Activated CD4-positive, alpha-beta T cell treated with anti-CD3 and anti-CD28 coated beads for 36 hours (primary cell): ENCODE results near the gene BTBD17. TPM values are rescaled to one million over a fixed set of nuclear protein-coding genes. Genes with fewer than 3 reads are reported as not detected.

ENCODE experiments used
- ATAC-seq: fragments of 200-7000 bp; cut with Tn5 transposase; one replicate; pipeline ENCODE4 v1.10.0; 2021; ENCODE audit warnings: mild to moderate bottlenecking, moderate library complexity
- CTCF ChIA-PET: fragments of 350-600 bp; sonication (Branson Sonifier 250); formaldehyde crosslinking; loops from one replicate; lab custom pipeline; 2021; ENCODE audit warnings: antibody characterized with exemption; lab: Charles Lee
- POLR2A ChIA-PET: fragments of 350-600 bp; sonication (Branson Sonifier 250); formaldehyde crosslinking; loops from one replicate; lab custom pipeline; 2021; ENCODE audit warnings: antibody characterized with exemption, inconsistent platforms; lab: Charles Lee
- DNase-seq: peaks from one replicate; pipeline ENCODE4 v3.0.0-alpha.2; 2020
- H3K27ac Mint-ChIP-seq: one replicate; pipeline ENCODE4 v1.8.0; 2021; ENCODE audit warnings: mixed read lengths
- H3K27me3 Mint-ChIP-seq: one replicate; pipeline ENCODE4 v1.8.0; 2021; ENCODE audit warnings: mixed read lengths
- H3K36me3 Mint-ChIP-seq: one replicate; pipeline ENCODE4 v1.8.0; 2021; ENCODE audit warnings: low read depth, mixed read lengths
- H3K4me1 Mint-ChIP-seq: one replicate; pipeline ENCODE4 v1.8.0; 2021; ENCODE audit warnings: mixed read lengths
- H3K4me3 Mint-ChIP-seq: one replicate; pipeline ENCODE4 v1.8.0; 2021; ENCODE audit warnings: mild to moderate bottlenecking, moderate library complexity, mixed read lengths
- H3K9me3 Mint-ChIP-seq: one replicate; pipeline ENCODE4 v1.8.0; 2021; ENCODE audit warnings: low read depth, mixed read lengths
- intact Hi-C, 2 experiments: fragments of 100-400 bp; cut with DNase I in 1 of 2; cut with micrococcal nuclease in 1 of 2; formaldehyde crosslinking; loops; one replicate each; pipeline versions ENCODE4 v1.14.2 to v1.15.1; 2022 to 2024; cut with DNase I, micrococcal nuclease
- total RNA-seq, 2 experiments: library from RNA; stranded (reverse); gene quantifications; one replicate each; pipeline ENCODE4 v1.2.3, GENCODE V29; 2021

BTBD17 gene
- total RNA-seq, 2 experiments from 2014 or later, result not detected

DNA sequence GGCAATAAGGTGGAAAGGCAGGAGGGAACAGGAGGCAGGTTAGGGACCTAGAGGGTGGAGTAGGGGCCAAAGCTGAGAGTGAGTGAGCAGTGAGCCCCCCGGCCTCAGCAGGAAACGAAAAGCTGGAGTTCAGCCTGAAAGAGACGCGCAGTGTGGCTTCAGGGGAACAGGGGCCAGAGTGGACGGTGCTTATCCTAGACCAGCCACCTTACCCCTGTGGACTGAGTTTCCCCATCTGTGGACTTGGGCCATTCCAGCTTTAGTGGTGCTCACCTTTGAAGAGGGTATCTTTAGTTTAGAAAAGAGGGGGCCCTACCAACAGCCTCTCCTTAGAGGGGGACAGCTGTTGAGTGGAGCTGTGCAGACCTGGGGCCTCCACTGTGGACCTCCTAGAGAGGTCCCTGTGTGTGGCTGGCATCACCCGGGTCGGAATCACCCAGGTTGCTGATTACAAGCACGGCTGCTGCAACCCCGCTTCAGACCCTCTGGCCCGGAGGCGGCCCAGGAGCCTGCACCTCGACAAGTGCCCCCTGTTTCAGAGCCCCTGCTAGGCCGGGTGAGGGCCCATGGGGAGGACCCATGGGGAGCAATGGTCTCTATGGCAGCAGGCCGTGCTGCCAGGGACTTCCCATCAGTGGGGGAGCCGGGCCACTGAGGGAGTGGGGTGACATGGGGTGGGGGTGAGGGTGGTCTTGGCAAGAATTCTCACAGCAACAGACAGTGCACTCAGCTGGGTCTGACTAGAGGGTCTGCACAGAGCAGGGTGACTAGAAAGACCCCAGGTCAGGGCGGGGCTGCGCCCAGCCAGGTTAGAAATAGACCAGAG, 8.2 kb upstream of the BTBD17 start:
- CTCF ChIA-PET, result interaction anchor here (1.1 to 3.5 kb wide), 18 partner anchors 9 to 172 kb away, joined by 3 to 44 read pairs (median 8); no protein-coding TSS in a partner anchor
- DNase-seq (no peak), ATAC-seq (no peak)
- Mint-ChIP-seq H3K36me3 (no peaks in the 10 kb centered on the region), H3K9me3 (no peaks in the 10 kb centered on the region), H3K27ac (peak overlapping the region; percentile 35), H3K27me3 (peaks cover 2% of the 10 kb centered on the region), H3K4me1 (peaks cover 13% of the 10 kb centered on the region), H3K4me3 (no peak overlapping the region)
- POLR2A ChIA-PET, result interaction anchor here (0.6 kb wide), 1 partner anchor 842 kb away, joined by 4 read pairs; no protein-coding TSS in a partner anchor
- intact Hi-C loops, result loop anchor here (2.0 to 10.0 kb wide), 3 partner anchors 163 to 365 kb away; partner anchors contain the start of gene RAB37 (in 1 of the 2)

DNA sequence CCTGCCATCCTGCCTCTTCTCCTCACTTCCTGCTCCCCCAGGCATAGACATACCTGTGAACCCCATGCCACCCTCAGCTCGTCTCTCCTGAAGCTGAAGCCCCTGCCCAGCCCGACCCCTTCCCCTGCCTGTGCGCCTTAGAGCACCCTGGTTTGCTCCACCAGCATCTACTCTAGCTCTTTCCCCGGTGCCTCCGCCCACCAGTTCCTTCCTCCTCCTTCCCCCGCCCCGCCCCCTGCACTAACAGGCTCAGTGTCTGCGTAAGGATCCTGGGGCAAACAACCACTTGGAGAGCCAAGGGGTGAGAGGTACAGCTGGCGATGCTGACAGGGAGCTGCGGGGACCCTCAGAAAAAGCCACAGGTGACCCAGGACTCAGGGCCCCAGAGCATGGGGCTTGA, 7.6 kb upstream of the BTBD17 start:
- intact Hi-C loops, result loop anchor here in 1 of 2 experiments (2.0 kb wide), 2 partner anchors 164 to 234 kb away; no protein-coding TSS in a partner anchor
- Mint-ChIP-seq H3K9me3 (no peaks in the 10 kb centered on the region), H3K36me3 (no peaks in the 10 kb centered on the region), H3K4me1 (peaks cover 13% of the 10 kb centered on the region), H3K27ac (peak overlapping the region; percentile 35), H3K27me3 (peaks cover 2% of the 10 kb centered on the region), H3K4me3 (peak overlapping the region; percentile 15)
- CTCF ChIA-PET, result interaction anchor here (0.7 to 3.5 kb wide), 27 partner anchors 10 to 332 kb away, joined by 3 to 44 read pairs (median 5); no protein-coding TSS in a partner anchor
- POLR2A ChIA-PET, result interaction anchor here (0.6 to 0.7 kb wide), 2 partner anchors 217 to 843 kb away, joined by 3 to 4 read pairs; no protein-coding TSS in a partner anchor
- DNase-seq (peak; percentile 84), ATAC-seq (peak; percentile 80)

DNA sequence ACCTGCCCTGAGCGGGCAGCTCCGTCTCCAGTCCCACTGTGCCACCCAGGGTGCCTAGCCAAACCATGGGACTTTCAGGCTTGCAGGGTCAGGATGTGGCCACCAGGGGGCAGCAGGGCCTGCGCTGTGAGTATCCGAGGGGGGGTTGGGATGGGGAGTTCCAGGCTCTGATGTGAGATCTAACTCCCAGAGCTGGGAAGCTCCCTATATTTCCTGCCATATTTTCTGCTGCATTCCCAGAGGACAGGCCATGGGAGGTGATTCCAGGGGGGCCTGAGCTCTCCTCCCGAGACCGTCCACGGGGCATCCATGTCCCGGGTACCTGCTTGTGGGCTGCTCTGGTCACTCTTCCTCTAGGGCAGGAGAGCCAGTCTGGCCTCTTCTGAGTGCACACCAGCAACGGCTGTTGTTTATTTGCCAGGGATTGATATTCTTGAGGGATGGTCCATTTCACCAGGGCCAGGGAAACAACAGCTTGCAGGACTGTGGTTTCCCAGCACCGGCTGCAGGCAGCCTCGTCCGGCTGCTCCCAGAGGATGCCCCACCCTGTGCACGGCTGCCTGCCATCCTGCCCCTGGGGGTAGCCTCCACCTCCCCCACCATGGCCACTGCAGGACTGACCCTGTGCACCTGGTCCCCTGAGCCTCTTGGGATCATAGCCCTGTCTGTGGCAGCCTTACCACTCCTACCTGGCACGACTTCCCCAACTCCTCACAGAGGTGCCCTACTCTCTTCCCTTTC, 6.8 kb upstream of the BTBD17 start:
- H3K27me3 Mint-ChIP-seq, result peaks cover 2% of the 10 kb centered on the region
- DNase-seq (peak; percentile 84), ATAC-seq (peak; percentile 74)
- ChIA-PET POLR2A (interaction anchor here (0.7 kb wide), 1 partner anchor 218 kb away, joined by 3 read pairs; no protein-coding TSS in a partner anchor), CTCF (interaction anchor here (0.5 to 3.5 kb wide), 47 partner anchors 10 to 333 kb away, joined by 3 to 44 read pairs (median 5); partner anchors contain the start of genes CD300LB and CD300LD)
- intact Hi-C loops, result loop anchor here (1.0 to 2.0 kb wide), 4 partner anchors 89 to 234 kb away; no protein-coding TSS in a partner anchor
- H3K4me3 Mint-ChIP-seq, result peak overlapping the region; percentile 15
- no peaks in the 10 kb centered on the region for H3K9me3 Mint-ChIP-seq
- peaks cover 13% of the 10 kb centered on the region for H3K4me1 Mint-ChIP-seq
- H3K27ac Mint-ChIP-seq, result no peak overlapping the region
- H3K36me3 Mint-ChIP-seq, result no peaks in the 10 kb centered on the region

DNA sequence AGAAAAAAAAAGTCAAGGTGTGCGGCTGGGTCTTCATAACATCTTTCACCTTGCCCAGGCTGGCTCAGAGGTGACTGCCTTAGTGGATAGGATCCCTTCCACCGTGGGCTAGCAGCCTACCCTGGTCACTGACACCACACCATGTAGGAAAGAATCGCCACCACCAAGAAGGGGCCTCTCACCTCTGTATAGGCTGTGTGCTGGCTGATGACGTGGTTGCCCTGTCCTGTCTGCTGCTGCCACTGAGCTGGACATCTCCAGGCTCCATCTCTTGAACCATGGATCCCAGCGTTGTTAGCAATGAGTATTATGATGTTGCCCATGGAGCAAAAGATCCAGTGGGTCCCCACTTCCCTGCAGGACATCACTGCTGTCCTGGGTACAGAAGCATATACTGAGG, 5.5 kb upstream of the BTBD17 start, which contains the start of gene GPR142:
TSS of gene GPR142 (plus strand) at position 301 of the 400 bp plus-strand sequence. CDS start 2,035 bp downstream, outside the sequence.
- ChIA-PET POLR2A (no interaction called here), CTCF (interaction anchor here (0.6 to 3.5 kb wide), 27 partner anchors 11 to 324 kb away, joined by 3 to 44 read pairs (median 6); partner anchors contain the start of genes CD300LB and CD300LD)
- intact Hi-C loops, result no loop called here
- DNase-seq (no peak), ATAC-seq (no peak)
- Mint-ChIP-seq H3K36me3 (no peaks in the 10 kb centered on the region), H3K4me3 (no peak within 1 kb of the TSS), H3K4me1 (peaks cover 13% of the 10 kb centered on the region), H3K27me3 (peaks cover 2% of the 10 kb centered on the region), H3K9me3 (no peaks in the 10 kb centered on the region), H3K27ac (no peak within 1 kb of the TSS)

DNA sequence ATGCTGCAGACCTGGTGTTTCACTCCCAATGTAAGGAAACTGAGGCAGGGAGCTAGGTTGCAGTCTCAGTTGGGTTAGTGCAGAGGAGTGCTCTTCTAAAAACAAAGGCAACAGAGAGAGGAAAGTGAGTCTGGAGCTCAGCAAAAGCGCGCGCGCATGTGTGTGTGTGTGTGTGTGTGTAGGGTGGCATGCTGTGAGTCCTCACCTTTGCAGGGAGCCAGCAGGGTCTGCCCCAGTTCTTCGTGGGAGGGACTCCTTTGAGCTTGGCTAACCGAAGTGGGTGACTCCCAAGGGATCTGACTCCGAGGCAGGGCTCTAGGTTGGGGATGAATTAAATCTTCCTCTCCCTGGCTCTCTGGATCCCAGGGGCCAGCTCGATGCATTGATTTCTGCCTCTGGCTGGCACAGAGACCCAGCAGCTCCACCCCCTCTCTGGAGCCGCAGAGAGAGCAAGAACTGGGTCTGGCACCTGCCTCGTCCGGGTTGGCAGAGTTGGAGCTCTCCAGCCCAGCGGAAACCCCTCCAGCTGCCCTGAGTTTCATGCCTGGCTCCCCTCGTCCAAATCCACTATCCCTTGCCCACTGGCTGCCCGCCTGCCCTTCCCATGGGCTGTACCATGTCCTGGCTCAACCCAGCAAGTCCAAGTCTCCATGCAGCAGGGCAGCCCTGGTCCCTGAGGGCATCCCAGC, 1.3 kb upstream of the BTBD17 start:
- ATAC-seq, result no peak
- H3K9me3 Mint-ChIP-seq, result no peaks in the 10 kb centered on the region

DNA sequence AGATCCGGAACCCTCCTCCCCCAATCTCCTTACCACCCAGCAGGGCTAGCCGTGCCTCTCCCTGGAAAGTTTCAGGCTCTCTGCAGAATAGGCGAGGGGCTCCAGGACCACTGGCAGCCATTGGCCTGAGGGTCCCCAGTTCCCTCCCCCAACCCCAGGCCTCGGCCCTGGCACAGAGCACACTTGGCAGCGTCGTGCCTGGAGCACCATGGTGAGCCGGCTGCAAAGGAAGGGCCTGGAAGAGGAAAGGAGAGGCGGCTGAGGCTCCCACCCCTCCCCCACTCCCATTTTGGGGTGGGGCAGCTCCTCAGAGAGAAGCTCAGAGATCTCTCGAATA, 369 bp upstream of the BTBD17 start:
- intact Hi-C loops, result no loop called here
- H3K4me3 Mint-ChIP-seq, result no peak overlapping the region
- CTCF ChIA-PET, result interaction anchor here (0.8 to 3.0 kb wide), 7 partner anchors 10 to 241 kb away, joined by 3 to 9 read pairs (median 6); no protein-coding TSS in a partner anchor
- no peaks in the 10 kb centered on the region for H3K9me3 Mint-ChIP-seq
- H3K27ac Mint-ChIP-seq, result no peak overlapping the region
- peaks cover 14% of the 10 kb centered on the region for H3K27me3 Mint-ChIP-seq
- DNase-seq (no peak), ATAC-seq (no peak)
- H3K36me3 Mint-ChIP-seq, result no peaks in the 10 kb centered on the region
- no peaks in the 10 kb centered on the region for H3K4me1 Mint-ChIP-seq
- POLR2A ChIA-PET, result no interaction called here

More for the DNA sequence above, 1.3 kb upstream of the BTBD17 start:
- Mint-ChIP-seq H3K4me3 (no peak overlapping the region), H3K4me1 (no peaks in the 10 kb centered on the region), H3K36me3 (no peaks in the 10 kb centered on the region), H3K27ac (no peak overlapping the region), H3K27me3 (peaks cover 12% of the 10 kb centered on the region)
- CTCF ChIA-PET, result interaction anchor here (0.7 to 3.0 kb wide), 13 partner anchors 10 to 734 kb away, joined by 3 to 9 read pairs (median 3); no protein-coding TSS in a partner anchor
- intact Hi-C loops, result no loop called here
- POLR2A ChIA-PET, result interaction anchor here (0.6 kb wide), 1 partner anchor 902 kb away, joined by 4 read pairs; no protein-coding TSS in a partner anchor
- no peak for DNase-seq

DNA sequence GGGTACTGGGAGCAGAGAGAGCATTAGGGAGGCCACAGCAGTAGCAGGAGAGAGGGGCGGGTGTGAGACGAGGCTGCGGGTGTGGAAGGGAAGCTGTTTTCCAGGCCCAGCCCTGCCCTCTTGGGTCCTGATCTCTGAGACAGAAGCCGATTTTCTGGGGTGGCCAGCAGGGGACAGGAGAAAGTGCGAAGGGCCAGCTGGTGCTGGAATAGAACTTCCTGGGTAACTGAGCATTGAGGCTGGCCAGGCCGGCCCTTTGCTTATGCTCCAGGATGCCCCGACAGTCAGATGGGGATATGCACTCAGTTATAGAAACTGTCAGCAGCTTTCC, 804 bp downstream of the BTBD17 start:
- ChIA-PET POLR2A (no interaction called here), CTCF (interaction anchor here (0.7 to 3.0 kb wide), 6 partner anchors 9 to 141 kb away, joined by 3 to 9 read pairs (median 6); no protein-coding TSS in a partner anchor)
- intact Hi-C loops, result no loop called here
- DNase-seq, result no peak
- no peaks in the 10 kb centered on the region for H3K4me1 Mint-ChIP-seq
- no peak for ATAC-seq
- no peaks in the 10 kb centered on the region for H3K9me3 Mint-ChIP-seq
- H3K27me3 Mint-ChIP-seq, result peaks cover 18% of the 10 kb centered on the region
- H3K27ac Mint-ChIP-seq, result no peak overlapping the region
- no peaks in the 10 kb centered on the region for H3K36me3 Mint-ChIP-seq
- H3K4me3 Mint-ChIP-seq, result no peak overlapping the region

DNA sequence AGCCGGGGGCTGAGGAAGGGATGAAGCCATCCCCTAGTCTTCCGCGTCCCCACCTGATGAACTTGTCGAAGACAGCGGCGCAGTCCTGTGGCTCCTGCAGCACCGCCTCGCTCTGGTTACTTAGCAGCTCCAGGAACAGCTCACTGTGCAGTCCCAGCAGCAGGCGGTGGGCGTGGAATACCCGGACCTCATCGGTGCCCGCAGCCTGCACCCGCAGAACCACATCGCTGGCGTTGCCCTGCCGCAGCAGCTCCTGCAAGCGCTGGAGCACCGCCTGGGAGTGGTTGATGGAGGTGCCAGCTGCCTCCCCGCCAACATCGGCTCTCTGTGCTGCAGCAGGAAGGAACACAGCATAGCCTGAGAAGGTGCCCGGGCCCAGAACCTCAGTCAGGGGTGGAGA, 1.8 kb downstream of the BTBD17 start:
- intact Hi-C loops, result loop anchor here in 1 of 2 experiments (5.0 kb wide), 1 partner anchor 148 kb away; the partner anchor contains the start of gene TTYH2
- Mint-ChIP-seq H3K27me3 (peaks cover 26% of the 10 kb centered on the region), H3K27ac (no peak overlapping the region), H3K9me3 (no peaks in the 10 kb centered on the region), H3K4me1 (no peaks in the 10 kb centered on the region), H3K36me3 (no peaks in the 10 kb centered on the region), H3K4me3 (no peak overlapping the region)
- DNase-seq (no peak), ATAC-seq (no peak)
- ChIA-PET POLR2A (no interaction called here), CTCF (interaction anchor here (0.5 to 3.0 kb wide), 9 partner anchors 9 to 195 kb away, joined by 3 to 9 read pairs (median 5); no protein-coding TSS in a partner anchor)

DNA sequence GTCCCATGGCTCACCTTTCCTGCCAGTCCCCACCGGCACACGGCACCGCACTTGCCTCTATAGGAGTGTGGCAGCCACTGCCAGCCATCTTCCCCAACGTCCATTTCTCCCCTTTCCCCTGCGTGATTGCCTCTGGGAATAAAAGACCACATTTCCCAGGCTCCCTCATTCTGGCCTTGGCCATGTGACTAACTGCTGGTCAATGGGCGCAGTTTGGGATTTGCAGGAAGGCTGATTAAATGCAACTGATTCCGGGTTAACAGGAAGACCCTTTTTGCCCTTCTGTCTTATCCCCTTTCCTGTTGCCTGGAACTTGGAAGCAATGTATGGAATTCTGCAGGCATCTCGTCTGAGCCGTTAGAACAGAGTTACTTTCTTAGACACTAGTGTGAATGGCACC, 3.0 kb downstream of the BTBD17 start:
- no peak for ATAC-seq
- DNase-seq, result no peak
- CTCF ChIA-PET, result interaction anchor here (0.8 to 2.9 kb wide), 4 partner anchors 10 to 61 kb away, joined by 3 to 9 read pairs (median 6); no protein-coding TSS in a partner anchor
- H3K27me3 Mint-ChIP-seq, result peaks cover 36% of the 10 kb centered on the region
- intact Hi-C loops, result loop anchor here in 1 of 2 experiments (5.0 kb wide), 1 partner anchor 146 kb away; the partner anchor contains the start of gene TTYH2
- H3K4me3 Mint-ChIP-seq, result no peak overlapping the region
- H3K27ac Mint-ChIP-seq, result no peak overlapping the region
- POLR2A ChIA-PET, result no interaction called here
- H3K4me1 Mint-ChIP-seq, result no peaks in the 10 kb centered on the region
- H3K9me3 Mint-ChIP-seq, result no peaks in the 10 kb centered on the region
- H3K36me3 Mint-ChIP-seq, result no peaks in the 10 kb centered on the region

DNA sequence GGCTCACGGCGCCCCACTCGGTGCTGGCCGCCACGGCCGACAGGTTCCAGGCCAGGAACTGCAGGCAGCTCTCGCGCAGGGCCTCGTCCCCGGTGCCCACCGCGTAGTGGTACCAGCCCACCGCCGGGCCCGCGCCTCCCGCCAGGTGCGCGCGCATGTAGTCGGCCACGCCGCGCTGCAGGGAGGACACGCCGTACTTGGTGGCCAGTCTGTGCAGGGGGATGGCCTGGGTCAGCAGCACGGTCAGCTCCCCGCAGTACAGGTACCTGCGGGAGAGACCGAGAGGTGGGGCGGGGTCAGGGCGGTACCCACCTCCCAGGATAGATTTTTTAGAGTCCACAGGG, 4.2 kb downstream of the BTBD17 start:
- Mint-ChIP-seq H3K27me3 (peaks cover 46% of the 10 kb centered on the region), H3K27ac (no peak overlapping the region), H3K9me3 (no peaks in the 10 kb centered on the region), H3K4me3 (no peak overlapping the region), H3K36me3 (no peaks in the 10 kb centered on the region), H3K4me1 (no peaks in the 10 kb centered on the region)
- ATAC-seq, result no peak
- ChIA-PET POLR2A (no interaction called here), CTCF (interaction anchor here (0.6 to 2.2 kb wide), 3 partner anchors 11 to 22 kb away, joined by 3 to 20 read pairs (median 4); partner anchors contain the start of gene GPR142)
- intact Hi-C loops, result loop anchor here in 1 of 2 experiments (5.0 kb wide), 1 partner anchor 145 kb away; the partner anchor contains the start of gene TTYH2
- DNase-seq, result no peak
